Frontal cortex (tissue), 4 donors: ENCODE results near the gene FKBP14. TPM values are rescaled to one million over a fixed set of nuclear protein-coding genes. Genes with fewer than 3 reads are reported as not detected.
A peak's percentile ranks its signal among the peaks of the same experiment; 100 is the strongest.

Experiments
- DNase-seq, 2 donors: peaks; one replicate each; pipeline ENCODE4 v3.0.0; 2012; ENCODE audit warnings: low spot score in 2 of 2
- FAIRE-seq: peaks from 2 replicates; lab custom pipeline; 2012; peaks lifted over from hg19 to GRCh38; lab: Jason Lieb, UNC
- total RNA-seq: library from RNA; depleted of rRNA; stranded (reverse); fragments of >200 nt; gene quantifications from one replicate; pipeline ENCODE4 v1.2.3, GENCODE V29; 2014
- donor health status: control.
- donor health status: control.
- donor health status: control.

FKBP14 gene
- total RNA-seq, 1 donor from 2014 or later: 7.3 TPM

DNA sequence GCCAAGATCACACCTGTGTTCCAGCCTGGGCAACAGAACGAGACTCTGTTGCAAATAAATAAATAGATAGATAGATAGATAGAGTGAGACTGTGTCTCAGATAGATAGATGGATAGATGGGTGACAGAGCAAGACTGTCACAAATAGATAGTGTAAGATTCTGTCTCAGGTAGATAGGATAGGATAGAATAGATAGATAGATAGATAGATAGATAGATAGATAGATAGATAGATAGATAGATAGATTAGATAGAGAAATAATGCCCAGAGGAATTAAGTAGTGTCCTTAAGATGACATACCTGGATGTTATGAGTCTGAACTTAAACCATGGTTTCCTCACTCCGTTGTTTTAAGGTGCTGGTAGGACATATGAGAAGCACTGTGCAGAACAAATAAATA lies 9.7 kb upstream of the FKBP14 start:
- FAIRE-seq (no peak), DNase-seq (no peak)

- FAIRE-seq (no peak), DNase-seq (no peak)
Observed at GRCh38 chr7:30034501-30034900, 8.0 kb upstream of the FKBP14 start.

DNA sequence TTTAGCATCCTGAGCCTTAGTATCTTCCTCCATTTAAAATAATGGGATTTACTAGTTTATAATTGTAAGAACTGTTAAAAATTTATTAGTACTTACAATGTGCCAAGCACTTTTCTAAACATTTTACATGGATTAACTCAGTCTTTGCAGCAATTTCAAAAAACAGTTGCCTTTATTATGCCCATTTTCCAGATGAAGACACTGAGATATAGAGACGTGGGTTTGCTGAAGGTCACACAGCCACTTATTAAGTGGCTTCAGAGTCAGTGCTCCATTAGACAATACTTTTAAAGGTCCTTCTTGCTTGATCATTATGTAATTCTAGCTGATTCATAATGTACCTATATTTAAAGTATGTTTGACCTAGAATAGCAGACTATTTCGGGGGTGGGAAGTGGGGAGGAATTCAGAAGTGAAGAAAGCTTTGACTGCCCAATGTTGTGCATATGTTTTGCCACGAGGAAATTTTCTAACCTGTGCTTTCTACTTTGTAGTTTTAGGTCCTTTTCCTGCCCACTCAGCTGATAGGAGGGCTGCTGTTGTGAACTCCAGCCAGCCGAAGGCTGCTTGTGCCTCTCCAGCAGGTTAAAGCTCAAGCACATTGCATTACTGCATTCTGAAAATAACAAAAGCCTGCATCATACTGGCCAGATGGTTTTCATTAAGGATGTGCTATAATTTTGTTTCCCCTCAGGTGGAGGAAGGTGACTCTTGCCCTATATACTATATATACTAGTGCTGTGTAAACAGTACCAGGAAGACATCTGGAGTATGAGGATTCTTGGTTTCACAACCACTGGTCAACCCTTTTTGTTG lies 6.0 kb upstream of the FKBP14 start:
- no peak for DNase-seq
- no peak for FAIRE-seq

GRCh38 chr7:30029696-30030095 lies 3.2 kb upstream of the FKBP14 start:
- DNase-seq (no peak), FAIRE-seq (no peak)

- DNase-seq (peak in 1 of 2 donors; percentile 35), FAIRE-seq (no peak)
Observed at GRCh38 chr7:30028749-30029635, 2.5 kb upstream of the FKBP14 start.

GRCh38 chr7:30028216-30028748 lies 1.8 kb upstream of the FKBP14 start, which contains the start of gene PLEKHA8:
Gene PLEKHA8 (plus strand): TSS chr7:30028412. CDS start chr7:30028763, 351 bp downstream.
- DNase-seq (peak; percentile 83 to 93), FAIRE-seq (no peak)

- FAIRE-seq (no peak), DNase-seq (peak in 1 of 2 donors; percentile 11)
Observed at GRCh38 chr7:30027740-30028215, 1.3 kb upstream of the FKBP14 start.

- DNase-seq: peak in 1 of 2 donors; percentile 29
Observed at GRCh38 chr7:30027065-30027456, 559 bp upstream of the FKBP14 start.

DNA sequence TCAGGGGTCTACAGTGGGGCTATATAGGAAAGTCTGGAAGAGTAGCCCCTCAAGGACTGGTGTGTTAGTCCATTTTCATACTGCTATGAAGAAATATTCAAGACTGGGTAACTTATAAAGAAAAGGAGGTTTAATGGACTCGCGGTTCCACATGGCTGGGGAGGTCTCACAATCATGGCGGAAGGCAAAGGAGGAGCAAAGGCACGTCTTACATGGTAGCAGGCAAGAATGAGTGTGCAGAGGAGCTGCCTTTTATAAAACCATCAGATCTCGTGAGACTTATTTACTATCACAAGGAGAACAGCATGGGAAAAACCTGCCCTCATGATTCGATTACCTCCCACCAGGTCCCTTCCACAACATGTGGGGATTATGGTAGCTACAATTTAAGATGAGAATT lies 3.0 kb downstream of the FKBP14 start:
- no peak for FAIRE-seq
- no peak for DNase-seq

More at GRCh38 chr7:30027065-30027456, 559 bp upstream of the FKBP14 start:
- no peak for FAIRE-seq

DNA sequence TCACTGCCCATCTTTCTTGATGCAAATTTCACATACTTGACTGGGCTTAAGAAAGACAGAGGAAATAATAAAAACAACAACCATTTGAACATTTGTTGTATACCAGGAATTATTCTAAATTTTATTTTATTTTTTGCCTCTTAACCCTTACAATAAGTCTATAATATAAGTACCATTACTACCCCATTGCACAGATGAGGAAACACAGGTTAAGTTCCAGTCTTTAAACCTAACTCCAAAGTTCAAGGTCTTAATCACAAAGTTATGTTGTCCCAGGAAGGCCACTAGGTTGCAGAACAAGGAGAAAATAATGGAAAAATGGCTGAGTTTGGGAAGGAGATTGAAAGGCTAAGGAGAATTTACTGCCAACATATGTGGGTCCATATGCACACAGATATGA lies 3.5 kb downstream of the FKBP14 start:
- FAIRE-seq: no peak

GRCh38 chr7:30020535-30020934 lies 6.0 kb downstream of the FKBP14 start:
- DNase-seq (no peak), FAIRE-seq (no peak)

More for the DNA sequence above, 3.5 kb downstream of the FKBP14 start:
- no peak for DNase-seq

GRCh38 chr7:30019960-30020359 lies 6.5 kb downstream of the FKBP14 start:
- FAIRE-seq (no peak), DNase-seq (no peak)

GRCh38 chr7:30019387-30019786 lies 7.1 kb downstream of the FKBP14 start:
- FAIRE-seq (no peak), DNase-seq (no peak)

DNA sequence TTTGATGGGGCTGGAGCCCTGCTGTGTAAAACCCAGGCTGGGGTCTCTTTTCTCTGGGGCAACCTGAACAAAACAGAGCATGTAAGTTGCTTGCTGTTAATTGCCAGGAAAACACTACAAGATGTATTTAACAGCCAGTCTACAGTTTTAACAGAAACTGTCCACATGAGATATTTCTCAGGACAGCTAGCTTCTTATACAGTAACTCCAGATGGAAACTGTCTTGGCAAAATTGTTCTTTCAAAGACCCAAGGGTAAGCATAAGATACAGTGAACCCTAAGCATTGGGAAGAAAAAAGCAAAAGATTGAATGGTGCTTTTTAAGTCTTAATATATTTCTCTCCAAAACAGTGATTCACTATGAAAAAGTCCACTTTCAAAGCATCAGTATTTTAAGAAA lies 8.1 kb downstream of the FKBP14 start:
- FAIRE-seq: no peak
- no peak for DNase-seq

GRCh38 chr7:30012757-30013156 lies 13.7 kb downstream of the FKBP14 start:
- DNase-seq (no peak), FAIRE-seq (no peak)

DNA sequence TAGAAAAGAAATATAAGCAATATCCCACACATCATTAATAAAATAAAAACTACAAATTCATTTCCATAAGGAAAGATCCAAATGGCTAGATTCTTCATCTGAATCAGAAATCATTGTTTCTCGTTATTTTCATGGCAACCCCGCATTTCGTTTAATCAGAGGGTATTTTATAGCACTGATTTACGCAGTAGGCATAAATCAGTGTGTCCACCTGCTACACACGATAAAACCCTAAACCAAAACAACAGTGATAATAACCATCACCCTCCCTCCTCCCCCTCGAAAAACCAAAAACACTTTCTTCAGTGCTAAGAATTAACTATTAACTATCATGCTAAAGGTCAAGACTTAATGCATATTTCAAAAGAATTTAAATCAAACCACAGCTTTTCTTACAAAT lies 16.5 kb downstream of the FKBP14 start:
- no peak for DNase-seq
- FAIRE-seq: no peak

- no peak for DNase-seq
- FAIRE-seq: no peak
Observed at GRCh38 chr7:30005464-30005863, 21.0 kb downstream of the FKBP14 start.

DNA sequence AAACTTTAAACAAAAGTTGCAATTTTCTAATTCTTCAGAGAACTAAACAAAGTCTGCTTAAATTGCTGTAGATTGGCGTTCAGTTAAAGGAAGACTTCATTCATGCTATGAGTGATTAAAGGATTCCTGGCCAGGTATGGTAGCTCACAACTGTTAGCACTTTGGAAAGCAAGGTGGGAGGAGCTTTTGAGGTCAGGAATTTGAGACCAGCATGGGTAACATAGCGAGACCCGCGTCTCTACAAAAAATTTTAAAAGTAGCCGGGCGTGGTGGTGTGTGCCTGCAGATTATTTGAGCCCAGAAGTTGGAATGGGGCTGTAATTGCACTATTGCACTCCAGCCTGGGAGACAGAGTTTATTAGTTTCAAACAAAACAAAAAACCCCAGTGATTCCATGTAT lies 23.4 kb downstream of the FKBP14 start:
- DNase-seq (no peak), FAIRE-seq (no peak)

- FAIRE-seq: no peak
Observed at GRCh38 chr7:30001998-30002397, 24.5 kb downstream of the FKBP14 start.

GRCh38 chr7:29998489-29998888 lies 28.0 kb downstream of the FKBP14 start:
- no peak for FAIRE-seq

More at GRCh38 chr7:30001998-30002397, 24.5 kb downstream of the FKBP14 start:
- DNase-seq: no peak

More at GRCh38 chr7:29998489-29998888, 28.0 kb downstream of the FKBP14 start:
- no peak for DNase-seq
